HepG2 (cell line): ENCODE results near the gene ZPLD1. TPM values are rescaled to one million over a fixed set of nuclear protein-coding genes. Genes with fewer than 3 reads are reported as not detected.

Experiments used
- ATAC-seq: fragments of 200-7000 bp; cut with Tn5 transposase; 3 replicates; pipeline ENCODE4 v1.9.1; 2020; ENCODE audit warnings: mild to moderate bottlenecking, moderate library complexity
- BruUV-seq: library from RNA; stranded (reverse); fragments of 400-500 nt; replicated peaks from 2 replicates; lab custom pipeline; 2021; lab: Mats Ljungman, UMichigan
- CTCF ChIA-PET: fragments of 300-600 bp; formaldehyde crosslinking; extraction: SDS; loops from one replicate; lab custom pipeline; 2021; ENCODE audit warnings: low total read pairs, inconsistent platforms, low intra/inter-chr PET ratio; lab: Yijun Ruan, JAX
- POLR2A ChIA-PET: fragments of 350-600 bp; sonication (Branson Sonifier 250); formaldehyde crosslinking; loops from one replicate; lab custom pipeline; 2020; ENCODE audit warnings: antibody characterized with exemption, inconsistent platforms; lab: Yijun Ruan, JAX
- DNase-seq: peaks from one replicate; pipeline ENCODE4 v3.0.0-alpha.2; 2015; ENCODE audit warnings: low spot score
- FAIRE-seq: peaks from 3 replicates; lab custom pipeline; 2011; peaks lifted over from hg19 to GRCh38; lab: Jason Lieb, UNC
- H2AFZ ChIP-seq: one replicate; pipeline ENCODE4 v1.6.1; 2011; ENCODE audit warnings: low read length, inconsistent platforms
- H3K27ac ChIP-seq: fragments of 300-600 bp; 3 replicates; pipeline ENCODE4 v1.8.0; 2011; ENCODE audit warnings: mixed run types, mild to moderate bottlenecking, mixed read lengths, low read length, inconsistent platforms; ENCODE audit not compliant: insufficient read depth; ENCODE audit errors: extremely low read length
- H3K27me3 ChIP-seq, 2 experiments: fragments of 200-600 bp in 1 of 2; 2 replicates in 1 of 2; 3 replicates in 1 of 2; pipeline versions ENCODE4 v1.6.0 to v1.8.0; 2011; ENCODE audit warnings: low read length in 2 of 2, mild to moderate bottlenecking in 2 of 2, moderate library complexity in 2 of 2, inconsistent platforms in 1 of 2; ENCODE audit not compliant: insufficient read depth in 2 of 2, control insufficient read depth in 1 of 2
- H3K36me3 ChIP-seq, 2 experiments: fragments of 200-600 bp in 1 of 2; replicated peaks in 1 of 2; 2 replicates in 1 of 2; 3 replicates in 1 of 2; pipeline versions ENCODE4 v1.5.1 to v1.8.0; 2011; ENCODE audit warnings: low read length in 2 of 2, inconsistent platforms in 1 of 2; ENCODE audit not compliant: insufficient read depth in 2 of 2, control insufficient read depth in 1 of 2
- H3K4me1 ChIP-seq: 2 replicates; pipeline ENCODE4 v1.5.1; 2012; ENCODE audit warnings: low read length, inconsistent platforms; ENCODE audit not compliant: insufficient read depth
- H3K4me2 ChIP-seq: 2 replicates; pipeline ENCODE4 v1.6.0; 2011; ENCODE audit warnings: low read depth, low read length, inconsistent platforms
- H3K4me3 ChIP-seq, 3 experiments: fragments of 200-600 bp in 1 of 3; sonication (generic), shearing (Covaris generic) in 1 of 3; replicated peaks in 1 of 3; 2 replicates each; pipeline ENCODE4 v1.5.1; 2011 to 2016; ENCODE audit warnings: low read length in 3 of 3, inconsistent platforms in 2 of 3, low read depth in 2 of 3, mild to moderate bottlenecking in 2 of 3, control low read depth in 1 of 3, mixed read lengths in 1 of 3; ENCODE audit not compliant: insufficient read depth in 1 of 3
- H3K79me2 ChIP-seq: one replicate; pipeline ENCODE4 v1.6.1; 2011; ENCODE audit warnings: low read length, inconsistent platforms; ENCODE audit not compliant: insufficient read depth
- H3K9ac ChIP-seq: 2 replicates; pipeline ENCODE4 v1.6.0; 2011; ENCODE audit warnings: mild to moderate bottlenecking, low read depth, low read length, inconsistent platforms; ENCODE audit not compliant: insufficient read depth
- H3K9me3 ChIP-seq: 2 replicates; pipeline ENCODE4 v1.5.1; 2012; ENCODE audit warnings: mild to moderate bottlenecking, low read length
- H4K20me1 ChIP-seq: 2 replicates; pipeline ENCODE4 v1.6.0; 2011; ENCODE audit warnings: inconsistent platforms, mild to moderate bottlenecking, low read length, moderate library complexity; ENCODE audit not compliant: insufficient read depth
- AKNA ChIP-seq: sonication (generic); formaldehyde crosslinking; IDR thresholded peaks from 2 replicates; pipeline ENCODE4 v1.4.0; 2020; ENCODE audit warnings: missing genetic modification reagents, borderline replicate concordance
- CCDC6 ChIP-seq: sonication (generic); formaldehyde crosslinking; IDR thresholded peaks from 2 replicates; pipeline ENCODE4 v1.8.1; 2022; ENCODE audit warnings: mild to moderate bottlenecking, missing genetic modification reagents, moderate library complexity
- GABPA ChIP-seq, 2 experiments: IDR thresholded peaks; 2 replicates each; pipeline ENCODE4 v1.6.1; 2011 to 2016; ENCODE audit warnings: low read depth in 2 of 2, low read length in 1 of 2, missing biosample characterization in 1 of 2, missing genetic modification characterization in 1 of 2
- KLF11 ChIP-seq: IDR thresholded peaks from 2 replicates; pipeline ENCODE4 v1.6.1; 2016; ENCODE audit warnings: missing compliant biosample characterization
- KLF12 ChIP-seq: sonication (generic); formaldehyde crosslinking; IDR thresholded peaks from 2 replicates; pipeline ENCODE4 v1.4.0; 2020; ENCODE audit warnings: missing genetic modification reagents, borderline replicate concordance
- MEIS2 ChIP-seq: sonication (generic); formaldehyde crosslinking; IDR thresholded peaks from 2 replicates; pipeline ENCODE4 v1.9.0; 2021; ENCODE audit warnings: mild to moderate bottlenecking, missing genetic modification reagents
- NCOA2 ChIP-seq: sonication (generic); formaldehyde crosslinking; IDR thresholded peaks from 2 replicates; pipeline ENCODE4 v1.8.0; 2022; ENCODE audit warnings: inconsistent platforms
- NFYC ChIP-seq: IDR thresholded peaks from 2 replicates; pipeline ENCODE4 v1.6.1; 2016; ENCODE audit warnings: missing genetic modification reagents, missing compliant biosample characterization
- SALL2 ChIP-seq: sonication (generic); formaldehyde crosslinking; IDR thresholded peaks from 2 replicates; pipeline ENCODE4 v1.8.1; 2023; ENCODE audit warnings: mild to moderate bottlenecking, missing genetic modification reagents, inconsistent platforms
- TCF7L2 ChIP-seq: IDR thresholded peaks from 2 replicates; pipeline ENCODE4 v1.6.1; 2011; ENCODE audit warnings: mild to moderate bottlenecking, low read depth, low read length, moderate library complexity
- THAP11 ChIP-seq: IDR thresholded peaks from 2 replicates; pipeline ENCODE4 v1.6.1; 2016; ENCODE audit warnings: missing biosample characterization, missing genetic modification reagents
- TRIM24 ChIP-seq: sonication (generic); formaldehyde crosslinking; IDR thresholded peaks from 2 replicates; pipeline ENCODE4 v1.8.0; 2022; ENCODE audit warnings: mild to moderate bottlenecking, missing genetic modification reagents
- ZBTB38 ChIP-seq: sonication (generic); formaldehyde crosslinking; IDR thresholded peaks from 2 replicates; pipeline ENCODE4 v1.5.1; 2020; ENCODE audit warnings: mild to moderate bottlenecking, missing genetic modification reagents
- ZNF496 ChIP-seq: sonication (generic); formaldehyde crosslinking; IDR thresholded peaks from 2 replicates; pipeline ENCODE4 v1.8.1; 2023; ENCODE audit warnings: mild to moderate bottlenecking, moderate library complexity, missing genetic modification reagents; ENCODE audit not compliant: insufficient replicate concordance
- ZNF770 ChIP-seq: sonication (generic); formaldehyde crosslinking; IDR thresholded peaks from 2 replicates; pipeline ENCODE4 v1.5.0; 2020; ENCODE audit warnings: mild to moderate bottlenecking, missing genetic modification reagents
- in situ Hi-C: cut with HindIII; loops from 2 replicates; pipeline ENCODE4 v1.10.0; 2017; ENCODE audit warnings: low pct_unique_long_range_greater_than_20kb; ENCODE audit not compliant: extremely low pct_ligation_motif_present
- intact Hi-C: fragments of 100-400 bp; cut with micrococcal nuclease; formaldehyde crosslinking; loops from one replicate; pipeline ENCODE4 v1.10.0; 2022; ENCODE audit not compliant: unreplicated experiment
- polyA plus RNA-seq, 8 experiments: library from polyadenylated mRNA; depleted of rRNA in 3 of 8; stranded (reverse) in 7 of 8; unstranded in 1 of 8; fragments of >200 nt; fragmentation: Illumina TruSeq in 4 of 8; extraction: Trizol in 4 of 8; gene quantifications; 2 replicates each; pipeline versions ENCODE4 v1.2.1 to v1.2.3, GENCODE V29; 2011 to 2016; ENCODE audit warnings: low read depth in 4 of 8, missing spikeins in 1 of 8, mixed read lengths in 1 of 8; ENCODE audit not compliant: insufficient read depth in 1 of 8
- total RNA-seq, 5 experiments: library from RNA; depleted of rRNA; stranded (reverse); fragments of >200 nt; fragmentation: Illumina TruSeq; extraction: Trizol; gene quantifications; 2 replicates each; pipeline ENCODE4 v1.2.3, GENCODE V29; 2016; ENCODE audit warnings: low read depth in 1 of 5
- TF ChIP-seq, protein P1 (sequence below): sonication (generic); formaldehyde crosslinking; IDR thresholded peaks from 2 replicates; pipeline ENCODE4 v1.4.0; 2020; ENCODE audit warnings: missing genetic modification reagents

Gene ZPLD1
- total and polyA plus RNA-seq, 2 of the 13 experiments (the other 11 are each of a cell fraction or from before 2014, with no cell fraction given): not detected

DNA sequence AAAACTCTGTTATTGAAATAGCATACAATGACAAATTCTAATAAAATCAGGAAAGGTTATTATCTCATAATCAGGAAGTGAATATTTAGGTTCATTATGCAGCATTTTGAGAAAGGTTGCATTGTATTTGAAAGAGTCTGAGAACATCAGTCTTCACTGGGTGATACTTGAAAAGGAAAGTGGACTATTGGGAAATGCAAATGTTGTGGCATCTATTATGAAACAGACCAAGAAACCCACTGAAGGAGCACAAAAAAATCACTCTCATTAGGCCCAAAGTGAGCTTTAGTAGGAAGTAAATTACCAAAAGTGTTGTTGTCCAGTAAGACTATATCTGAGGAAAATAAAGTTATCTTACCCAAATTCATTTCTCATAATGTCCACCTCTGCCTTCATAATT, 90.8 kb downstream of the ZPLD1 start:
- Histone ChIP-seq H3K36me3 (no peaks in the 10 kb centered on the region), H4K20me1 (no peaks in the 10 kb centered on the region), H3K27me3 (no peaks in the 10 kb centered on the region), H3K9me3 (no peaks in the 10 kb centered on the region), H3K4me3 (no peak overlapping the region), H3K9ac (no peak overlapping the region), H2AFZ (no peak overlapping the region), H3K4me1 (no peaks in the 10 kb centered on the region), H3K4me2 (no peak overlapping the region), H3K27ac (no peak overlapping the region), H3K79me2 (no peaks in the 10 kb centered on the region)
- ATAC-seq (no peak), DNase-seq (no peak), FAIRE-seq (no peak)
- CTCF ChIA-PET: no interaction called here
- no TSS peak for BruUV-seq
- POLR2A ChIA-PET: no interaction called here
- intact Hi-C loops (no loop called here), in situ Hi-C loops (no loop called here)
- no peak for TF ChIP-seq ZNF770 (CRISPR knock-in tag)
- TF ChIP-seq TCF7L2: no peak
- TF ChIP-seq NCOA2 (CRISPR knock-in tag): no peak
- TF ChIP-seq NFYC (CRISPR knock-in tag): no peak
- TF ChIP-seq TRIM24 (CRISPR knock-in tag): no peak
- TF ChIP-seq KLF12 (CRISPR knock-in tag): no peak
- TF ChIP-seq ZNF496 (CRISPR knock-in tag): no peak
- TF ChIP-seq KLF11: no peak
- no peak for TF ChIP-seq AKNA (CRISPR knock-in tag)
- no peak for TF ChIP-seq SALL2 (CRISPR knock-in tag)
- TF ChIP-seq ZBTB38 (CRISPR knock-in tag): no peak
- TF ChIP-seq THAP11 (CRISPR knock-in tag): no peak
- no peak for TF ChIP-seq GABPA (IDR thresholded peaks at IDR 0.05; ENCODE audit: low read depth, low read length)
- no peak for TF ChIP-seq GABPA (CRISPR knock-in tag; IDR thresholded peaks at IDR 0.05; ENCODE audit: low read depth)
- TF ChIP-seq, protein P1, sequence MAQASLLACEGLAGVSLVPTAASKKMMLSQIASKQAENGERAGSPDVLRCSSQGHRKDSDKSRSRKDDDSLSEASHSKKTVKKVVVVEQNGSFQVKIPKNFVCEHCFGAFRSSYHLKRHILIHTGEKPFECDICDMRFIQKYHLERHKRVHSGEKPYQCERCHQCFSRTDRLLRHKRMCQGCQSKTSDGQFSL: no peak
- TF ChIP-seq MEIS2 (CRISPR knock-in tag): no peak
- TF ChIP-seq CCDC6 (CRISPR knock-in tag): no peak
